SK-N-SH treated with all-trans-retinoic acid at 6 μM for 48 hours (cell line): ENCODE results near the gene ERGIC1.

ENCODE experiments used
- OSR1 ChIP-seq: fragments of 250-450 bp; sonication (Bioruptor Pico); IDR thresholded peaks from 2 replicates; pipeline ENCODE4 v1.8.0; 2022; ENCODE audit warnings: moderate library complexity, mild to moderate bottlenecking, inconsistent platforms
- PATZ1 ChIP-seq: fragments of 250-450 bp; sonication (Bioruptor Pico); IDR thresholded peaks from 2 replicates; pipeline ENCODE4 v1.8.0; 2020; ENCODE audit warnings: mild to moderate bottlenecking, moderate library complexity, borderline replicate concordance
- SNAI2 ChIP-seq: fragments of 250-450 bp; sonication (Bioruptor Pico); IDR thresholded peaks from 2 replicates; pipeline ENCODE4 v1.5.0; 2020; ENCODE audit warnings: mild to moderate bottlenecking, moderate library complexity
- ZNF565 ChIP-seq: fragments of 450-650 bp; formaldehyde crosslinking; conservative IDR thresholded peaks from 2 replicates; pipeline ENCODE4 v1.5.0; 2020; ENCODE audit warnings: low read depth, mild to moderate bottlenecking, moderate library complexity

- TF ChIP-seq OSR1 (no peak), ZNF565 (no peak), SNAI2 (CRISPR knock-in tag) (no peak), PATZ1 (no peak)
Observed at GRCh38 chr5:172923539-172923938, 89.5 kb downstream of the ERGIC1 start.
